CD14-positive monocyte (primary cell): Measurements from ENCODE around the gene PTPRN2. TPM values are rescaled to one million over a fixed set of nuclear protein-coding genes. Genes with fewer than 3 reads are reported as not detected.

Source experiments
- DNase-seq, 3 donors: peaks; one replicate each; pipeline ENCODE4 v3.0.0-alpha.2; 2011 to 2022
- H2AFZ ChIP-seq: 2 replicates; pipeline ENCODE4 v1.6.0; 2012; ENCODE audit warnings: mild to moderate bottlenecking, low read depth, low read length, inconsistent platforms; ENCODE audit not compliant: insufficient read depth, poor library complexity, severe bottlenecking
- H3K27ac ChIP-seq, 2 donors: 1 replicate in 1 of 2; 2 replicates in 1 of 2; pipeline ENCODE4 v1.5.1; 2012 to 2013; ENCODE audit warnings: low read length in 2 of 2, control low read depth in 1 of 2, inconsistent platforms in 1 of 2, low read depth in 1 of 2, mild to moderate bottlenecking in 1 of 2
- H3K27me3 ChIP-seq, 2 donors: one replicate each; pipeline versions ENCODE4 v1.6.0 to v1.6.1; 2011 to 2013; ENCODE audit warnings: low read length in 2 of 2; ENCODE audit not compliant: control insufficient read depth in 2 of 2, insufficient read depth in 2 of 2
- H3K36me3 ChIP-seq, 2 donors: replicated peaks in 1 of 2; 1 replicate in 1 of 2; 2 replicates in 1 of 2; pipeline versions ENCODE4 v1.5.1 to v1.6.1; 2012 to 2013; ENCODE audit warnings: low read length in 2 of 2, control low read depth in 1 of 2, inconsistent platforms in 1 of 2, mild to moderate bottlenecking in 1 of 2; ENCODE audit not compliant: insufficient read depth in 2 of 2, control insufficient read depth in 1 of 2
- H3K4me1 ChIP-seq, 2 donors: 1 replicate in 1 of 2; 2 replicates in 1 of 2; pipeline versions ENCODE4 v1.5.1 to v1.6.1; 2012 to 2013; ENCODE audit warnings: low read length in 2 of 2, control low read depth in 1 of 2, inconsistent platforms in 1 of 2, mild to moderate bottlenecking in 1 of 2, moderate library complexity in 1 of 2; ENCODE audit not compliant: insufficient read depth in 2 of 2, control insufficient read depth in 1 of 2
- H3K4me2 ChIP-seq: replicated peaks from 2 replicates; pipeline ENCODE3; 2012; ENCODE audit warnings: low read length, moderate library complexity, mild to moderate bottlenecking; ENCODE audit not compliant: poor library complexity, severe bottlenecking; ENCODE audit errors: extremely low read depth
- H3K4me3 ChIP-seq, 3 experiments: fragments of 200-600 bp in 1 of 3; sonication (generic) in 1 of 3; replicated peaks in 1 of 3; 1 replicate in 2 of 3; 2 replicates in 1 of 3; pipeline ENCODE4 v1.5.1; 2011 to 2013; ENCODE audit warnings: low read length in 3 of 3, mild to moderate bottlenecking in 3 of 3, control low read depth in 2 of 3, low read depth in 2 of 3, inconsistent platforms in 1 of 3, moderate library complexity in 1 of 3
- H3K79me2 ChIP-seq: 2 replicates; pipeline ENCODE4 v1.6.0; 2012; ENCODE audit warnings: mild to moderate bottlenecking, control low read depth, inconsistent platforms, low read length, moderate library complexity; ENCODE audit not compliant: insufficient read depth
- H3K9ac ChIP-seq: 2 replicates; pipeline ENCODE4 v1.6.0; 2017; ENCODE audit warnings: low read length, mild to moderate bottlenecking; ENCODE audit not compliant: insufficient read depth, poor library complexity, severe bottlenecking
- H3K9me3 ChIP-seq, 2 donors: replicated peaks in 1 of 2; 1 replicate in 1 of 2; 2 replicates in 1 of 2; pipeline versions ENCODE4 v1.5.1 to v1.6.1; 2012 to 2013; ENCODE audit warnings: low read length in 2 of 2, control low read depth in 1 of 2; ENCODE audit not compliant: control insufficient read depth in 1 of 2, insufficient read depth in 1 of 2
- H4K20me1 ChIP-seq: 2 replicates; pipeline ENCODE4 v1.6.0; 2012; ENCODE audit warnings: mild to moderate bottlenecking, low read length, control low read depth, moderate library complexity; ENCODE audit not compliant: insufficient read depth
- H3K27ac Mint-ChIP-seq, 7 donors: one replicate each; pipeline ENCODE4 v1.8.0; 2020; ENCODE audit warnings: mild to moderate bottlenecking in 7 of 7, mixed read lengths in 7 of 7, moderate library complexity in 6 of 7, inconsistent platforms in 2 of 7
- H3K27me3 Mint-ChIP-seq, 3 donors: one replicate each; pipeline ENCODE4 v1.8.0; 2021 to 2022; ENCODE audit warnings: low read depth in 3 of 3, mild to moderate bottlenecking in 3 of 3, mixed read lengths in 3 of 3, moderate library complexity in 3 of 3, inconsistent platforms in 1 of 3
- H3K36me3 Mint-ChIP-seq, 2 donors: one replicate each; pipeline ENCODE4 v1.8.0; 2020; ENCODE audit warnings: mixed read lengths in 2 of 2, inconsistent platforms in 1 of 2, mild to moderate bottlenecking in 1 of 2
- H3K4me1 Mint-ChIP-seq: one replicate; pipeline ENCODE4 v1.8.0; 2020; ENCODE audit warnings: mild to moderate bottlenecking, mixed read lengths
- H3K4me3 Mint-ChIP-seq, 2 donors: one replicate each; pipeline ENCODE4 v1.8.0; 2020; ENCODE audit warnings: mild to moderate bottlenecking in 2 of 2, mixed read lengths in 2 of 2, moderate library complexity in 1 of 2
- H3K9me3 Mint-ChIP-seq, 7 donors: one replicate each; pipeline ENCODE4 v1.8.0; 2020 to 2022; ENCODE audit warnings: mixed read lengths in 7 of 7, mild to moderate bottlenecking in 6 of 7, moderate library complexity in 6 of 7, inconsistent platforms in 2 of 7
- WGBS: methylation state at CpG from one replicate; pipeline ENCODE4 v1.1.5; 2013; ENCODE audit warnings: missing lambda C conversion rate; ENCODE audit not compliant: insufficient coverage; 5-methylcytosine and 5-hydroxymethylcytosine counted together
- intact Hi-C, 2 donors: fragments of 100-400 bp; cut with micrococcal nuclease; formaldehyde crosslinking; loops; one replicate each; pipeline versions ENCODE4 v1.15.0 to v1.15.1; 2023
- polyA plus RNA-seq, 3 donors: library from polyadenylated mRNA; depleted of rRNA in 1 of 3; unstranded in 2 of 3; stranded (reverse) in 1 of 3; fragments of 300-500 nt in 2 of 3; fragments of >200 nt in 1 of 3; fragmentation: Illumina TruSeq in 2 of 3; gene quantifications; 1 replicate in 2 of 3; 2 replicates in 1 of 3; pipeline ENCODE4 v1.2.3, GENCODE V29; 2012 to 2021
- TF ChIP-seq, protein P1 (sequence below): fragments of 200-600 bp; IDR thresholded peaks from one replicate; pipeline ENCODE4 v1.8.0; 2022; ENCODE audit warnings: antibody characterized with exemption, mild to moderate bottlenecking

Gene PTPRN2
- polyA plus RNA-seq, 3 donors: 0.25 to 1.4 (median 0.97) TPM

DNA sequence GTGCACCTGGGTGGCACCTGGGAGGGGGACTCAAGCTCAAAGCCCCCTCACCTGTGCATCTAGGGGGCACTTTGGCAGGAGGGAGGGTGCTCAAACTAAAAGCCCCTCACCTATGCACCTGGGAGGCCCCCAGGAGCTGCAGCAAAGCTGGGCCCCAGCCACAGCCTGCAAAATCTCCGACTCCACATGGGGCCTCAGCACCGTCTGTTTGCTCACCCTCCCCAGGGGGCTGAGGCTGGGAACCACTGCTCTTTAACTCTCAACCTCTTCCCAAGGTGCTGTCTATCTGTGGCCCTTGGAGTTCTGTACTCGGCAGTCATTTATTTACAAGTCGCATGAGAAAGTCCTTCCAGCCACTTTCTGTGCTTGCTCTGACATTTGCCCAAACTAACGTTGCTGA lies 792.4 kb downstream of the PTPRN2 start:
- no peaks in the 10 kb centered on the region for H4K20me1 ChIP-seq
- TF ChIP-seq, protein P1, sequence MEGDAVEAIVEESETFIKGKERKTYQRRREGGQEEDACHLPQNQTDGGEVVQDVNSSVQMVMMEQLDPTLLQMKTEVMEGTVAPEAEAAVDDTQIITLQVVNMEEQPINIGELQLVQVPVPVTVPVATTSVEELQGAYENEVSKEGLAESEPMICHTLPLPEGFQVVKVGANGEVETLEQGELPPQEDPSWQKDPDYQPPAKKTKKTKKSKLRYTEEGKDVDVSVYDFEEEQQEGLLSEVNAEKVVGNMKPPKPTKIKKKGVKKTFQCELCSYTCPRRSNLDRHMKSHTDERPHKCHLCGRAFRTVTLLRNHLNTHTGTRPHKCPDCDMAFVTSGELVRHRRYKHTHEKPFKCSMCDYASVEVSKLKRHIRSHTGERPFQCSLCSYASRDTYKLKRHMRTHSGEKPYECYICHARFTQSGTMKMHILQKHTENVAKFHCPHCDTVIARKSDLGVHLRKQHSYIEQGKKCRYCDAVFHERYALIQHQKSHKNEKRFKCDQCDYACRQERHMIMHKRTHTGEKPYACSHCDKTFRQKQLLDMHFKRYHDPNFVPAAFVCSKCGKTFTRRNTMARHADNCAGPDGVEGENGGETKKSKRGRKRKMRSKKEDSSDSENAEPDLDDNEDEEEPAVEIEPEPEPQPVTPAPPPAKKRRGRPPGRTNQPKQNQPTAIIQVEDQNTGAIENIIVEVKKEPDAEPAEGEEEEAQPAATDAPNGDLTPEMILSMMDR: no peak
- H3K4me2 ChIP-seq: no peak overlapping the region
- no peak overlapping the region for H3K27ac ChIP-seq
- no peaks in the 10 kb centered on the region for H3K4me1 ChIP-seq
- H3K9me3 ChIP-seq: no peaks in the 10 kb centered on the region
- WGBS: 84% methylated on average over 5 of the region's 5 CpGs
- Mint-ChIP-seq H3K27ac (no peak overlapping the region), H3K27me3 (peaks cover 6 to 11% (median 8%) of the 10 kb centered on the region in 3 donors), H3K4me1 (no peaks in the 10 kb centered on the region), H3K36me3 (no peaks in the 10 kb centered on the region), H3K4me3 (no peak overlapping the region), H3K9me3 (peaks cover 0 to 3% (median 0%) of the 10 kb centered on the region in 7 donors)
- H2AFZ ChIP-seq: no peak overlapping the region
- H3K4me3 ChIP-seq: no peak overlapping the region
- no peak for DNase-seq
- H3K9ac ChIP-seq: no peak overlapping the region
- H3K36me3 ChIP-seq: no peaks in the 10 kb centered on the region
- intact Hi-C loops: no loop called here
- H3K27me3 ChIP-seq: no peaks in the 10 kb centered on the region
- no peaks in the 10 kb centered on the region for H3K79me2 ChIP-seq

DNA sequence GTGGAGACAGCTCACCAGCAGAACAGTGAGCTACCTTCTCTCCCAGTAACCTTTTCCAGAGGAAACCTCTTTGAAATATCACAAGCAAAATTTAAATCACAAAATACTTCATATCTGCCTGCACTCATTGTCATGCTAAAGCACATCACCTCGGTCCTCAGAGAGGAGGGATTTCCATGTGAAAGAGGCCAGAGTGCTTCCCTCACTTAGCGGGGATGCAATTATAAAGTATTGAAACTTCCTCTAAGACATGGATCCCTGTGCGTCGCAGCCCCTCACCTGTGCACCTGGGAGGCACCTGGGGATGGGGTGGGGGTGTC lies 792.9 kb downstream of the PTPRN2 start:
- Histone ChIP-seq H3K4me3 (no peak overlapping the region), H3K27ac (no peak overlapping the region), H3K4me1 (no peaks in the 10 kb centered on the region), H3K9me3 (no peaks in the 10 kb centered on the region), H3K27me3 (no peaks in the 10 kb centered on the region), H2AFZ (no peak overlapping the region), H4K20me1 (no peaks in the 10 kb centered on the region), H3K79me2 (no peaks in the 10 kb centered on the region), H3K36me3 (no peaks in the 10 kb centered on the region), H3K4me2 (no peak overlapping the region), H3K9ac (no peak overlapping the region)
- H3K27me3 Mint-ChIP-seq: peaks cover 6 to 11% (median 11%) of the 10 kb centered on the region in 3 donors
- DNase-seq: no peak
- WGBS: no CpG with 5 or more reads among the region's 4 CpGs
- TF ChIP-seq, protein P1: no peak
- peak overlapping the region in 1 of 7 donors; percentile 38 for H3K27ac Mint-ChIP-seq
- H3K9me3 Mint-ChIP-seq: peaks cover 0 to 3% (median 0%) of the 10 kb centered on the region in 7 donors
- H3K4me3 Mint-ChIP-seq: no peak overlapping the region
- no peaks in the 10 kb centered on the region for H3K36me3 Mint-ChIP-seq
- H3K4me1 Mint-ChIP-seq: no peaks in the 10 kb centered on the region
- intact Hi-C loops: no loop called here
